Peyer's patch (tissue), 4 donors: Measurements from ENCODE around the gene RBM20.

Experiments used
- CTCF ChIP-seq, 6 experiments: fragments of 450-650 bp in 4 of 6; fragments of 200-600 bp in 2 of 6; sonication (generic) in 1 of 6; IDR thresholded peaks; one replicate each; pipeline ENCODE4 v1.5.1; 2017 to 2019; ENCODE audit warnings: antibody characterized with exemption in 6 of 6, mild to moderate bottlenecking in 3 of 6, moderate library complexity in 1 of 6
- POLR2A ChIP-seq, 2 donors: fragments of 450-650 bp; IDR thresholded peaks; one replicate each; pipeline ENCODE4 v1.5.1; 2017; ENCODE audit warnings: antibody characterized with exemption in 2 of 2, mild to moderate bottlenecking in 2 of 2, moderate library complexity in 2 of 2

GRCh38 chr10:110820321-110820814, 176.2 kb downstream of the RBM20 start:
- TF ChIP-seq POLR2A (IDR thresholded peaks at IDR 0.05): no peak
- no peak for TF ChIP-seq CTCF (IDR thresholded peaks at IDR 0.05)
